H9 (cell line): ENCODE data around the gene TSFM. TPM values are rescaled to one million over a fixed set of nuclear protein-coding genes. Genes with fewer than 3 reads are reported as not detected.

Source experiments
- DNase-seq: peaks from one replicate; pipeline ENCODE4 v3.0.0-alpha.2; 2017
- H2AFZ ChIP-seq: one replicate; pipeline ENCODE4 v1.6.1; 2013; ENCODE audit warnings: mild to moderate bottlenecking, low read length, control low read depth, moderate library complexity
- H2AK5ac ChIP-seq: 2 replicates; pipeline ENCODE4 v1.6.1; 2013; ENCODE audit warnings: low read length, control low read depth, mixed read lengths; ENCODE audit not compliant: insufficient read length
- H2BK120ac ChIP-seq: one replicate; pipeline ENCODE4 v1.6.1; 2013; ENCODE audit warnings: low read depth, mild to moderate bottlenecking, low read length, control low read depth, inconsistent platforms; ENCODE audit not compliant: poor library complexity, severe bottlenecking
- H2BK12ac ChIP-seq: 2 replicates; pipeline ENCODE4 v1.6.1; 2013; ENCODE audit warnings: low read length, control low read depth, mixed read lengths, low read depth; ENCODE audit not compliant: insufficient read length
- H2BK15ac ChIP-seq: 2 replicates; pipeline ENCODE4 v1.6.1; 2013; ENCODE audit warnings: low read depth, low read length, control low read depth
- H2BK20ac ChIP-seq: one replicate; pipeline ENCODE4 v1.6.1; 2013; ENCODE audit warnings: low read depth, mild to moderate bottlenecking, low read length, control low read depth, inconsistent platforms; ENCODE audit not compliant: poor library complexity, severe bottlenecking
- H2BK5ac ChIP-seq: 2 replicates; pipeline ENCODE4 v1.6.1; 2013; ENCODE audit warnings: low read length, control low read depth, mixed read lengths; ENCODE audit not compliant: insufficient read length
- H3K14ac ChIP-seq: 2 replicates; pipeline ENCODE4 v1.6.1; 2013; ENCODE audit warnings: low read length, control low read depth; ENCODE audit not compliant: insufficient read depth
- H3K18ac ChIP-seq: 2 replicates; pipeline ENCODE4 v1.6.1; 2013; ENCODE audit warnings: low read depth, mild to moderate bottlenecking, mixed read lengths, low read length, control low read depth; ENCODE audit not compliant: insufficient read length
- H3K23ac ChIP-seq: 2 replicates; pipeline ENCODE4 v1.6.1; 2013; ENCODE audit warnings: low read length, control low read depth, mixed read lengths, low read depth; ENCODE audit not compliant: insufficient read length
- H3K23me2 ChIP-seq: 2 replicates; pipeline ENCODE4 v1.6.1; 2013; ENCODE audit warnings: low read depth, mild to moderate bottlenecking, mixed read lengths, low read length, control low read depth; ENCODE audit not compliant: insufficient read length, poor library complexity, severe bottlenecking
- H3K27ac ChIP-seq: 2 replicates; pipeline ENCODE4 v1.5.1; 2013; ENCODE audit warnings: low read length, control low read depth, mixed read lengths, low read depth; ENCODE audit not compliant: insufficient read length
- H3K27me3 ChIP-seq: 2 replicates; pipeline ENCODE4 v1.6.1; 2013; ENCODE audit warnings: low read length, control low read depth, inconsistent platforms; ENCODE audit not compliant: insufficient read depth
- H3K4ac ChIP-seq: 2 replicates; pipeline ENCODE4 v1.6.1; 2013; ENCODE audit warnings: low read depth, mild to moderate bottlenecking, control low read depth, inconsistent platforms, low read length, moderate library complexity
- H3K4me1 ChIP-seq: 2 replicates; pipeline ENCODE4 v1.6.1; 2013; ENCODE audit warnings: low read length, control low read depth, inconsistent platforms; ENCODE audit not compliant: insufficient read depth
- H3K4me2 ChIP-seq: 2 replicates; pipeline ENCODE4 v1.6.1; 2013; ENCODE audit warnings: low read length, control low read depth, mixed read lengths; ENCODE audit not compliant: insufficient read length, insufficient read depth
- H3K56ac ChIP-seq: 2 replicates; pipeline ENCODE4 v1.6.1; 2013; ENCODE audit warnings: low read depth, mild to moderate bottlenecking, mixed read lengths, low read length, control low read depth; ENCODE audit not compliant: insufficient read length
- H3K79me1 ChIP-seq: 2 replicates; pipeline ENCODE4 v1.6.1; 2013; ENCODE audit warnings: low read depth, mild to moderate bottlenecking, moderate library complexity, low read length, control low read depth, inconsistent platforms; ENCODE audit not compliant: insufficient read depth, poor library complexity, severe bottlenecking
- H3K79me2 ChIP-seq: 2 replicates; pipeline ENCODE4 v1.6.1; 2013; ENCODE audit warnings: low read length, control low read depth, inconsistent platforms; ENCODE audit not compliant: insufficient read depth
- H3K9ac ChIP-seq: 2 replicates; pipeline ENCODE4 v1.6.1; 2013; ENCODE audit warnings: low read length, control low read depth, mixed read lengths; ENCODE audit not compliant: insufficient read length; ENCODE audit errors: extremely low read depth
- H3K9me3 ChIP-seq: one replicate; pipeline ENCODE4 v1.6.1; 2013; ENCODE audit warnings: low read depth, low read length, inconsistent platforms; ENCODE audit not compliant: control insufficient read depth
- H3T11ph ChIP-seq: one replicate; pipeline ENCODE4 v1.6.1; 2013; ENCODE audit warnings: mild to moderate bottlenecking, low read length, control low read depth, inconsistent platforms
- H4K20me1 ChIP-seq: one replicate; pipeline ENCODE4 v1.6.1; 2013; ENCODE audit not compliant: control insufficient read depth, insufficient read length, insufficient read depth
- H4K5ac ChIP-seq: 2 replicates; pipeline ENCODE4 v1.6.1; 2013; ENCODE audit warnings: low read depth, mild to moderate bottlenecking, mixed read lengths, low read length, control low read depth; ENCODE audit not compliant: insufficient read length
- H4K8ac ChIP-seq: replicated peaks from 2 replicates; pipeline ENCODE4 v1.6.1; 2013; ENCODE audit warnings: low read length, control low read depth, mixed read lengths, low read depth; ENCODE audit not compliant: insufficient read length
- H4K91ac ChIP-seq: 2 replicates; pipeline ENCODE4 v1.6.1; 2013; ENCODE audit warnings: low read depth, mild to moderate bottlenecking, moderate library complexity, mixed read lengths, low read length, control low read depth; ENCODE audit not compliant: insufficient read length
- H3K27ac Mint-ChIP-seq, 3 experiments: 2 replicates in 2 of 3; 3 replicates in 1 of 3; pipeline ENCODE4 v1.8.0; 2020 to 2021; ENCODE audit warnings: mixed read lengths in 3 of 3, mild to moderate bottlenecking in 1 of 3, moderate library complexity in 1 of 3
- H3K27me3 Mint-ChIP-seq: 2 replicates; pipeline ENCODE4 v1.8.0; 2021; ENCODE audit warnings: low read depth, mild to moderate bottlenecking, moderate library complexity, mixed read lengths
- H3K36me3 Mint-ChIP-seq, 3 experiments: 2 replicates in 2 of 3; 3 replicates in 1 of 3; pipeline ENCODE4 v1.8.0; 2020 to 2021; ENCODE audit warnings: low read depth in 3 of 3, mixed read lengths in 3 of 3; ENCODE audit not compliant: insufficient read depth in 1 of 3
- H3K4me1 Mint-ChIP-seq, 2 experiments: 2 replicates each; pipeline ENCODE4 v1.8.0; 2020; ENCODE audit warnings: mixed read lengths in 2 of 2
- H3K4me3 Mint-ChIP-seq, 2 experiments: 2 replicates in 1 of 2; 3 replicates in 1 of 2; pipeline ENCODE4 v1.8.0; 2020 to 2021; ENCODE audit warnings: mild to moderate bottlenecking in 2 of 2, mixed read lengths in 2 of 2, moderate library complexity in 1 of 2
- H3K9me3 Mint-ChIP-seq, 2 experiments: 2 replicates in 1 of 2; 3 replicates in 1 of 2; pipeline ENCODE4 v1.8.0; 2020; ENCODE audit warnings: mild to moderate bottlenecking in 2 of 2, mixed read lengths in 2 of 2, moderate library complexity in 1 of 2
- CTCF ChIP-seq: fragments of 200-600 bp; sonication (generic); conservative IDR thresholded peaks from 3 replicates; pipeline ENCODE4 v1.8.0; 2021; ENCODE audit warnings: antibody characterized with exemption, mild to moderate bottlenecking
- WGBS: extraction: QIAGEN DNeasy Blood & Tissue Kit; methylation state at CpG from one replicate; pipeline ENCODE4 v1.1.7; 2013; ENCODE audit warnings: missing lambda C conversion rate, low lambda C conversion rate, mixed read lengths; ENCODE audit not compliant: insufficient read length; ENCODE audit errors: extremely low coverage; 5-methylcytosine and 5-hydroxymethylcytosine counted together
- total RNA-seq: library from RNA; stranded (reverse); gene quantifications from 2 replicates; pipeline ENCODE4 v1.2.1, GENCODE V29; 2021

TSFM gene
- total RNA-seq, 1 experiment from 2014 or later = 50.2 TPM

DNA sequence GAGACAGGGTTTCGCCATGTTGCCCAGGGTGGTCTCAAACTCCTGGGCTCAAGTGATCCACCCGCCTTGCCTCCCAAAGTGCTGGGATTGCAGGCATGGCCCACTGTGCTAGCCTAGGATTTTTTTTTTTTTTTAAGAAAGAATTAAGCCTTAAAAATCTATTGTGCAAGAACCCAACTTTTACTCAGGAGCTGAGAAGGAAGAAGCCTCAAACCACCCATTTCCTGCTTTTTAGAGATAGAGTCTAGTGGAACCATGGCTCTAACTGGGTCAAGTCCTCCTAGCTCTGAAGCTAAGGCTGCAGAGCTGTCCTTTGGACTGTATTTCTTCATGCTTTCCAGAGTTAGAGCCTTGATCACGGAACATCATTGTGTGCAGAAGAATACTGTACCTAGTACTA lies 1.3 kb upstream of the TSFM start:
- Histone ChIP-seq H2AK5ac (no peak overlapping the region), H3K9me3 (no peaks in the 10 kb centered on the region), H3K4me1 (no peaks in the 10 kb centered on the region), H2BK5ac (no peak overlapping the region), H3K23ac (no peak overlapping the region), H3K4ac (no peak overlapping the region), H3K14ac (no peak overlapping the region), H2AFZ (no peak overlapping the region), H3K23me2 (peaks cover 5% of the 10 kb centered on the region), H3K56ac (no peak overlapping the region), H3K79me1 (no peaks in the 10 kb centered on the region), H4K91ac (no peak overlapping the region), H2BK15ac (no peak overlapping the region), H2BK20ac (no peak overlapping the region), H3T11ph (no peak overlapping the region), H2BK12ac (no peak overlapping the region), H4K5ac (no peak overlapping the region), H3K9ac (no peak overlapping the region), H3K4me2 (no peak overlapping the region), H3K18ac (no peak overlapping the region), H3K27ac (no peak overlapping the region), H3K79me2 (no peaks in the 10 kb centered on the region; the same call in 1 of the 2 replicates), H2BK120ac (no peak overlapping the region), H4K20me1 (no peaks in the 10 kb centered on the region), H4K8ac (no peak overlapping the region), H3K27me3 (no peaks in the 10 kb centered on the region)
- Mint-ChIP-seq H3K9me3 (peaks cover 0 to 3% of the 10 kb centered on the region in 2 experiments; a peak in 2 of 5 replicates), H3K27ac (no peak overlapping the region), H3K36me3 (peaks cover 9 to 20% (median 10%) of the 10 kb centered on the region in 3 experiments), H3K4me3 (no peak overlapping the region), H3K4me1 (peaks cover 4 to 7% of the 10 kb centered on the region in 2 experiments), H3K27me3 (no peaks in the 10 kb centered on the region; the same call in 1 of the 2 replicates)
- no peak for DNase-seq
- no peak for TF ChIP-seq CTCF
- no CpG with 5 or more reads among the region's 3 CpGs for WGBS
